Small intestine (tissue), 7 donors: Measurements from ENCODE around the gene YPEL1. TPM values are rescaled to one million over a fixed set of nuclear protein-coding genes. Genes with fewer than 3 reads are reported as not detected.

Experiments
- DNase-seq, 2 donors: peaks; one replicate each; pipeline versions ENCODE4 v3.0.0 to v3.0.0-alpha.2; 2013
- FAIRE-seq: peaks from 2 replicates; lab custom pipeline; 2012; peaks lifted over from hg19 to GRCh38; lab: Jason Lieb, UNC
- H3K27ac ChIP-seq, 3 donors: one replicate each; pipeline ENCODE4 v1.5.1; 2013; ENCODE audit warnings: low read length in 2 of 3, mild to moderate bottlenecking in 2 of 3, control low read depth in 1 of 3, inconsistent platforms in 1 of 3, low read depth in 1 of 3, moderate library complexity in 1 of 3
- H3K27me3 ChIP-seq, 3 donors: one replicate each; pipeline ENCODE4 v1.6.1; 2013; ENCODE audit warnings: low read length in 3 of 3, inconsistent platforms in 1 of 3; ENCODE audit not compliant: control insufficient read depth in 3 of 3, insufficient read depth in 3 of 3
- H3K36me3 ChIP-seq, 3 donors: one replicate each; pipeline ENCODE4 v1.6.1; 2013; ENCODE audit warnings: low read length in 3 of 3, inconsistent platforms in 1 of 3, low read depth in 1 of 3, mild to moderate bottlenecking in 1 of 3, moderate library complexity in 1 of 3; ENCODE audit not compliant: control insufficient read depth in 3 of 3, insufficient read depth in 2 of 3
- H3K4me1 ChIP-seq, 3 donors: one replicate each; pipeline ENCODE4 v1.6.1; 2013; ENCODE audit warnings: low read length in 2 of 3, inconsistent platforms in 1 of 3, low read depth in 1 of 3, mild to moderate bottlenecking in 1 of 3, moderate library complexity in 1 of 3; ENCODE audit not compliant: control insufficient read depth in 3 of 3, insufficient read depth in 2 of 3
- H3K4me3 ChIP-seq, 3 donors: one replicate each; pipeline ENCODE4 v1.5.1; 2013; ENCODE audit warnings: low read length in 3 of 3, control low read depth in 1 of 3, inconsistent platforms in 1 of 3, low read depth in 1 of 3, mild to moderate bottlenecking in 1 of 3, moderate library complexity in 1 of 3
- H3K9me3 ChIP-seq, 2 donors: one replicate each; pipeline ENCODE4 v1.6.1; 2013; ENCODE audit warnings: low read depth in 1 of 2, low read length in 1 of 2; ENCODE audit not compliant: control insufficient read depth in 2 of 2, insufficient read depth in 1 of 2
- WGBS, 3 donors: extraction: QIAGEN DNeasy Blood & Tissue Kit; methylation state at CpG; one replicate each; pipeline ENCODE4 v1.1.7; 2013; 5-methylcytosine and 5-hydroxymethylcytosine counted together
- polyA plus RNA-seq, 4 donors: library from polyadenylated mRNA; stranded (reverse) in 3 of 4; unstranded in 1 of 4; fragments of 200-250 nt in 3 of 4; fragments of 120-200 nt in 1 of 4; gene quantifications; one replicate each; pipeline versions ENCODE4 v1.2.1 to v1.2.3, GENCODE V29; 2013
- donor health status: healthy with polysubstance abuse.
- donor health status: control.
- donor health status: control.
- donor health status: Bipolar disorder and iron deficiency.
- donor health status: healthy.

The YPEL1 gene
- polyA plus RNA-seq, 4 donors, result 0.22 to 2.3 (median 1.5) TPM

- Histone ChIP-seq H3K27me3 (no peaks in the 10 kb centered on the region), H3K4me3 (no peak overlapping the region), H3K27ac (no peak overlapping the region), H3K4me1 (no peaks in the 10 kb centered on the region), H3K9me3 (no peaks in the 10 kb centered on the region), H3K36me3 (peaks cover 0 to 7% (median 0%) of the 10 kb centered on the region in 3 donors)
- 66 to 73% (median 72%) methylated on average over 9 of the region's 9 CpGs for WGBS, 3 donors
- no peak for FAIRE-seq
- no peak for DNase-seq
These were observed 22.1 kb downstream of the YPEL1 start for GRCh38 chr22:21713428-21714058.

GRCh38 chr22:21712751-21713427 lies 22.7 kb downstream of the YPEL1 start:
- H3K9me3 ChIP-seq, result no peaks in the 10 kb centered on the region
- H3K4me1 ChIP-seq, result no peaks in the 10 kb centered on the region
- FAIRE-seq (no peak), DNase-seq (peak; percentile 75 to 80)
- H3K4me3 ChIP-seq, result no peak overlapping the region
- H3K27ac ChIP-seq, result no peak overlapping the region
- 9 to 17% (median 16%) methylated on average over 14 of the region's 14 CpGs for WGBS, 3 donors
- H3K36me3 ChIP-seq, result peaks cover 0 to 7% (median 0%) of the 10 kb centered on the region in 3 donors
- H3K27me3 ChIP-seq, result no peaks in the 10 kb centered on the region

- 92 to 96% (median 93%) methylated on average over 4 of the region's 4 CpGs for WGBS, 3 donors
- FAIRE-seq (no peak), DNase-seq (no peak)
- Histone ChIP-seq H3K27ac (no peak overlapping the region), H3K9me3 (no peaks in the 10 kb centered on the region), H3K4me3 (no peak overlapping the region), H3K27me3 (no peaks in the 10 kb centered on the region), H3K4me1 (no peaks in the 10 kb centered on the region), H3K36me3 (peaks cover 0 to 7% (median 0%) of the 10 kb centered on the region in 3 donors)
These were observed 23.7 kb downstream of the YPEL1 start for GRCh38 chr22:21711851-21712250.

GRCh38 chr22:21710156-21710555 lies 25.4 kb downstream of the YPEL1 start:
- Histone ChIP-seq H3K36me3 (peaks cover 0 to 7% (median 0%) of the 10 kb centered on the region in 3 donors), H3K4me1 (no peaks in the 10 kb centered on the region), H3K27ac (no peak overlapping the region), H3K9me3 (no peaks in the 10 kb centered on the region), H3K4me3 (no peak overlapping the region), H3K27me3 (no peaks in the 10 kb centered on the region)
- 74 to 82% (median 78%) methylated on average over 7 of the region's 7 CpGs for WGBS, 3 donors
- DNase-seq, result no peak
- FAIRE-seq, result no peak

GRCh38 chr22:21709688-21710087 lies 25.9 kb downstream of the YPEL1 start:
- Histone ChIP-seq H3K36me3 (peaks cover 0 to 7% (median 0%) of the 10 kb centered on the region in 3 donors), H3K27ac (no peak overlapping the region), H3K27me3 (no peaks in the 10 kb centered on the region), H3K4me3 (no peak overlapping the region), H3K9me3 (no peaks in the 10 kb centered on the region), H3K4me1 (no peaks in the 10 kb centered on the region)
- FAIRE-seq (no peak), DNase-seq (no peak)
- WGBS, 3 donors, result 86 to 92% (median 88%) methylated on average over 8 of the region's 8 CpGs

GRCh38 chr22:21708960-21709359 lies 26.6 kb downstream of the YPEL1 start:
- Histone ChIP-seq H3K27ac (no peak overlapping the region), H3K27me3 (no peaks in the 10 kb centered on the region), H3K36me3 (peaks cover 0 to 7% (median 0%) of the 10 kb centered on the region in 3 donors), H3K4me1 (no peaks in the 10 kb centered on the region), H3K9me3 (no peaks in the 10 kb centered on the region), H3K4me3 (no peak overlapping the region)
- FAIRE-seq (no peak), DNase-seq (no peak)
- 87 to 97% (median 93%) methylated on average over 6 of the region's 6 CpGs for WGBS, 3 donors

GRCh38 chr22:21707677-21708076 lies 27.9 kb downstream of the YPEL1 start:
- Histone ChIP-seq H3K36me3 (peaks cover 0 to 14% (median 0%) of the 10 kb centered on the region in 3 donors), H3K9me3 (no peaks in the 10 kb centered on the region), H3K27ac (no peak overlapping the region), H3K4me3 (no peak overlapping the region), H3K4me1 (no peaks in the 10 kb centered on the region), H3K27me3 (no peaks in the 10 kb centered on the region)
- DNase-seq (no peak), FAIRE-seq (no peak)
- WGBS, 3 donors, result 55 to 58% (median 58%) methylated on average over 3 of the region's 3 CpGs

- H3K27me3 ChIP-seq, result no peaks in the 10 kb centered on the region
- DNase-seq (no peak), FAIRE-seq (no peak)
- H3K4me3 ChIP-seq, result no peak overlapping the region
- no peaks in the 10 kb centered on the region for H3K4me1 ChIP-seq
- H3K27ac ChIP-seq, result no peak overlapping the region
- 92 to 95% (median 93%) methylated on average over 31 of the region's 31 CpGs for WGBS, 3 donors
- H3K9me3 ChIP-seq, result no peaks in the 10 kb centered on the region
- peaks cover 0 to 29% (median 3%) of the 10 kb centered on the region in 3 donors for H3K36me3 ChIP-seq
These were observed 31.8 kb downstream of the YPEL1 start for GRCh38 chr22:21703684-21704316.
